GM19397 (cell line): Measurements from ENCODE around the gene TMEM132D.

Source experiments
- ATAC-seq: cut with Tn5 transposase; IDR thresholded peaks from one replicate; pipeline ENCODE4 v1.9.1; 2021; ENCODE audit warnings: mild to moderate bottlenecking, moderate library complexity; ENCODE audit not compliant: unreplicated experiment

Gene TMEM132D

GRCh38 chr12:129606239-129606638 is 297.6 kb downstream of the TMEM132D start:
- ATAC-seq, result no peak

GRCh38 chr12:129605666-129606065 is 298.2 kb downstream of the TMEM132D start:
- ATAC-seq, result no peak

GRCh38 chr12:129604506-129604905 is 299.3 kb downstream of the TMEM132D start:
- no peak for ATAC-seq

GRCh38 chr12:129599406-129599805 is 304.4 kb downstream of the TMEM132D start:
- ATAC-seq, result no peak

GRCh38 chr12:129594098-129594497 is 309.7 kb downstream of the TMEM132D start:
- ATAC-seq, result no peak

GRCh38 chr12:129592449-129592848 is 311.4 kb downstream of the TMEM132D start:
- ATAC-seq, result no peak

- no peak for ATAC-seq
Measured at GRCh38 chr12:129589503-129589902, 314.3 kb downstream of the TMEM132D start.

GRCh38 chr12:129588142-129588541 is 315.7 kb downstream of the TMEM132D start:
- ATAC-seq, result no peak

GRCh38 chr12:129585296-129585695 is 318.5 kb downstream of the TMEM132D start:
- no peak for ATAC-seq

GRCh38 chr12:129579879-129580278 is 323.9 kb downstream of the TMEM132D start:
- no peak for ATAC-seq

- ATAC-seq, result no peak
Measured at GRCh38 chr12:129571901-129572494, 331.8 kb downstream of the TMEM132D start.

GRCh38 chr12:129570796-129571400 is 332.9 kb downstream of the TMEM132D start:
- ATAC-seq, result no peak

- ATAC-seq, result no peak
Measured at GRCh38 chr12:129566800-129567199, 337.0 kb downstream of the TMEM132D start.

GRCh38 chr12:129564768-129565167 is 339.1 kb downstream of the TMEM132D start:
- ATAC-seq, result no peak

- ATAC-seq, result no peak
Measured at GRCh38 chr12:129563266-129563665, 340.6 kb downstream of the TMEM132D start.

- no peak for ATAC-seq
Measured at GRCh38 chr12:129561304-129561703, 342.5 kb downstream of the TMEM132D start.

GRCh38 chr12:129559776-129560175 is 344.0 kb downstream of the TMEM132D start:
- no peak for ATAC-seq

- no peak for ATAC-seq
Measured at GRCh38 chr12:129558036-129558435, 345.8 kb downstream of the TMEM132D start.

GRCh38 chr12:129556082-129556481 is 347.7 kb downstream of the TMEM132D start:
- ATAC-seq, result no peak

- ATAC-seq, result no peak
Measured at GRCh38 chr12:129552996-129553750, 350.7 kb downstream of the TMEM132D start.

GRCh38 chr12:129551441-129551840 is 352.4 kb downstream of the TMEM132D start:
- no peak for ATAC-seq

- no peak for ATAC-seq
Measured at GRCh38 chr12:129550353-129550752, 353.5 kb downstream of the TMEM132D start.
